Kidney (tissue), 14 donors: Measurements from ENCODE around the gene ERC2. TPM values are rescaled to one million over a fixed set of nuclear protein-coding genes. Genes with fewer than 3 reads are reported as not detected.

ENCODE experiments used
- DNase-seq, 5 donors: peaks; one replicate each; pipeline ENCODE4 v3.0.0-alpha.2; 2013 to 2020
- FAIRE-seq: peaks from 2 replicates; lab custom pipeline; 2012; peaks lifted over from hg19 to GRCh38; lab: Jason Lieb, UNC
- H3K27ac ChIP-seq, 2 donors: one replicate each; pipeline ENCODE4 v1.7.0; 2013; ENCODE audit warnings: low read depth in 2 of 2, low read length in 2 of 2, inconsistent platforms in 1 of 2
- H3K27me3 ChIP-seq: one replicate; pipeline ENCODE4 v1.7.1; 2013; ENCODE audit warnings: low read length, inconsistent platforms; ENCODE audit not compliant: control insufficient read depth, insufficient read depth
- H3K36me3 ChIP-seq, 3 donors: one replicate each; pipeline versions ENCODE4 v1.7.0 to v1.7.1; 2013; ENCODE audit warnings: low read length in 3 of 3, control low read depth in 1 of 3, inconsistent platforms in 1 of 3; ENCODE audit not compliant: insufficient read depth in 3 of 3, control insufficient read depth in 2 of 3
- H3K4me1 ChIP-seq, 3 donors: one replicate each; pipeline versions ENCODE4 v1.7.0 to v1.7.1; 2013; ENCODE audit warnings: low read length in 3 of 3, inconsistent platforms in 1 of 3, low read depth in 1 of 3; ENCODE audit not compliant: control insufficient read depth in 2 of 3, insufficient read depth in 2 of 3
- H3K4me3 ChIP-seq, 3 donors: one replicate each; pipeline versions ENCODE4 v1.7.0 to v1.8.1; 2013; ENCODE audit warnings: low read length in 3 of 3, control low read depth in 1 of 3, inconsistent platforms in 1 of 3
- H3K9ac ChIP-seq, 3 donors: one replicate each; pipeline versions ENCODE4 v1.7.0 to v1.7.1; 2013; ENCODE audit warnings: low read length in 3 of 3, control low read depth in 1 of 3, inconsistent platforms in 1 of 3
- H3K9me3 ChIP-seq, 3 donors: one replicate each; pipeline versions ENCODE4 v1.7.0 to v1.7.1; 2013; ENCODE audit warnings: low read length in 3 of 3, control low read depth in 1 of 3, inconsistent platforms in 1 of 3; ENCODE audit not compliant: control insufficient read depth in 2 of 3, insufficient read depth in 1 of 3
- CTCF ChIP-seq: IDR thresholded peaks from 3 replicates; pipeline ENCODE4 v1.5.1; 2012; ENCODE audit warnings: mild to moderate bottlenecking, moderate library complexity, borderline replicate concordance; ENCODE audit not compliant: insufficient read depth; ENCODE audit errors: extremely low read depth
- intact Hi-C: fragments of 100-400 bp; cut with DNase I; formaldehyde crosslinking; loops from one replicate; pipeline ENCODE4 v1.11.1; 2022
- polyA plus RNA-seq: library from polyadenylated mRNA; stranded (reverse); fragments of 350-450 nt; fragmentation: Illumina TruSeq; extraction: RNeasy Lipid Tissue Mini Kit (QIAGEN cat#74804); gene quantifications from one replicate; pipeline ENCODE4 v1.2.3, GENCODE V29; 2014; ENCODE audit warnings: low read depth, low replicate concordance; ENCODE audit not compliant: insufficient read depth
- total RNA-seq: library from RNA; stranded (reverse); fragmentation: NEBNext Ultra II Directional; extraction: Animal tissue kit (Norgen Biotek cat#: 25700); gene quantifications from one replicate; pipeline ENCODE4 v1.2.1, GENCODE V29; 2021
- donor health status: control.
- donor health status: control.
- donor health status: control.
- donor health status: control.
- donor health status: control.
- donor health status: DM: yes; HTN: yes; CAD: no.
- donor health status: Normal renal cell carcinoma (clear cell type).

The ERC2 gene
- total and polyA plus RNA-seq, 2 donors from 2014 or later = 0.92 to 3.8 TPM

- no peaks in the 10 kb centered on the region for H3K4me1 ChIP-seq
- H3K27me3 ChIP-seq = no peaks in the 10 kb centered on the region
- FAIRE-seq = no peak
Measured at GRCh38 chr3:55742022-55742831, 726.0 kb downstream of the ERC2 start.

GRCh38 chr3:55737186-55737585 is 731.1 kb downstream of the ERC2 start:
- Histone ChIP-seq H3K9ac (no peak overlapping the region), H3K9me3 (no peaks in the 10 kb centered on the region), H3K27me3 (no peaks in the 10 kb centered on the region), H3K27ac (no peak overlapping the region), H3K4me3 (no peak overlapping the region), H3K4me1 (no peaks in the 10 kb centered on the region), H3K36me3 (no peaks in the 10 kb centered on the region)
- DNase-seq (no peak), FAIRE-seq (no peak)
- intact Hi-C loops = no loop called here
- TF ChIP-seq CTCF = no peak

More at GRCh38 chr3:55742022-55742831, 726.0 kb downstream of the ERC2 start:
- H3K36me3 ChIP-seq = no peaks in the 10 kb centered on the region
- no peak overlapping the region for H3K9ac ChIP-seq
- no peak overlapping the region for H3K27ac ChIP-seq
- no peak for TF ChIP-seq CTCF
- intact Hi-C loops = no loop called here
- no peaks in the 10 kb centered on the region for H3K9me3 ChIP-seq
- no peak for DNase-seq
- H3K4me3 ChIP-seq = no peak overlapping the region

- Histone ChIP-seq H3K27me3 (no peaks in the 10 kb centered on the region), H3K27ac (no peak overlapping the region), H3K9me3 (no peaks in the 10 kb centered on the region), H3K9ac (no peak overlapping the region), H3K4me1 (no peaks in the 10 kb centered on the region), H3K4me3 (no peak overlapping the region), H3K36me3 (no peaks in the 10 kb centered on the region)
- FAIRE-seq (no peak), DNase-seq (no peak)
- intact Hi-C loops = no loop called here
- TF ChIP-seq CTCF = no peak
Measured at GRCh38 chr3:55735976-55736375, 732.3 kb downstream of the ERC2 start.
